Posterior vena cava (tissue), 2 donors: ENCODE measurements around the gene SLC27A2. TPM values are rescaled to one million over a fixed set of nuclear protein-coding genes. Genes with fewer than 3 reads are reported as not detected.
"Not testable (repeated sequence)": the region's sequence is repeated elsewhere in the genome, so short reads cannot be mapped to it uniquely, and the experiment has no call there.

Experiments
- DNase-seq: peaks from one replicate; pipeline ENCODE4 v3.0.0-alpha.2; 2020; ENCODE audit warnings: low spot score
- intact Hi-C, 2 donors: fragments of 100-400 bp; cut with DNase I; formaldehyde crosslinking; loops; one replicate each; pipeline versions ENCODE4 v1.14.1 to v1.14.2; 2022 to 2023
- total RNA-seq, 2 donors: library from RNA; stranded (reverse); fragmentation: NEBNext Ultra II Directional; extraction: Animal tissue kit (Norgen Biotek cat#: 25700); gene quantifications; one replicate each; pipeline ENCODE4 v1.2.1, GENCODE V29; 2021
- donor health status: DM: yes; HTN: yes; CAD: no.
- donor health status: DM: yes; HTN: yes; CAD: no.

The SLC27A2 gene
- total RNA-seq, 2 donors from 2014 or later = 0.33 to 1.1 TPM

DNA sequence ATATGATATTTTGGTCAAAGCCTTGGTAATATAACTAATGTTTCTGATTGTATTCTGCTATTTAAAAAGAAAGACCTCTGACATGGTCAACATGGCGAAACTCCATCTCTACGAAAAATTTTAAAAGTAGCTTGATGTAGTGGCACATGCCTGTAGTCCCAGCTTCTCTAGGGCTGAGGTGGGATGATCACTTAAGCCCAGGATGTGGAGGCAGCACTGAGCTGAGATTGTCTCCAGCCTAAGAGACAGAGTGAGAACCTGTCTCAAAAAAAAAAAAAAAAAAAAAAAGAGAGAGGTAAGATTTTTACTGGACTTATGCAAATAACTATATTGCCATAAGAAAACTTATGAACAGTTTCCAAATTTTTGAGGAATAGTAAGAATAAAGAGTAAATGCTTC is 30.5 kb upstream of the SLC27A2 start:
- intact Hi-C loops = no loop called here
- no peak for DNase-seq

DNA sequence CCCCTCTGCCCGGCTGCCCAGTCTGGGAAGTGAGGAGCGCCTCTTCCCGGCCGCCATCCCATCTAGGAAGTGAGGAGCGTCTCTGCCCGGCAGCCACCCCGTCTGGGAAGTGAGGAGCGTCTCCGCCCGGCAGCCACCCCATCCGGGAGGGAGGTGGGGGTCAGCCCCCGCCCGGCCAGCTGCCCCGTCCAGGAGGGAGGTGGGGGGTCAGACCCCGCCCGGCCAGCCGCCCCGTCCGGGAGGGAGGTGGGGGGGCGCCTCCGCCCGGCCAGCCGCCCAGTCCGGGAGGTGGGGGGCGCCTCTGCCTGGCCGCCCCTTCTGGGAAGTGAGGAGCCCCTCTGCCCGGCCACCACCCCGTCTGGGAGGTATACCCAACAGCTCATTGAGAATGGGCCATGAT is 23.8 kb upstream of the SLC27A2 start:
- intact Hi-C loops, DNase-seq: not testable (repeated sequence)

DNA sequence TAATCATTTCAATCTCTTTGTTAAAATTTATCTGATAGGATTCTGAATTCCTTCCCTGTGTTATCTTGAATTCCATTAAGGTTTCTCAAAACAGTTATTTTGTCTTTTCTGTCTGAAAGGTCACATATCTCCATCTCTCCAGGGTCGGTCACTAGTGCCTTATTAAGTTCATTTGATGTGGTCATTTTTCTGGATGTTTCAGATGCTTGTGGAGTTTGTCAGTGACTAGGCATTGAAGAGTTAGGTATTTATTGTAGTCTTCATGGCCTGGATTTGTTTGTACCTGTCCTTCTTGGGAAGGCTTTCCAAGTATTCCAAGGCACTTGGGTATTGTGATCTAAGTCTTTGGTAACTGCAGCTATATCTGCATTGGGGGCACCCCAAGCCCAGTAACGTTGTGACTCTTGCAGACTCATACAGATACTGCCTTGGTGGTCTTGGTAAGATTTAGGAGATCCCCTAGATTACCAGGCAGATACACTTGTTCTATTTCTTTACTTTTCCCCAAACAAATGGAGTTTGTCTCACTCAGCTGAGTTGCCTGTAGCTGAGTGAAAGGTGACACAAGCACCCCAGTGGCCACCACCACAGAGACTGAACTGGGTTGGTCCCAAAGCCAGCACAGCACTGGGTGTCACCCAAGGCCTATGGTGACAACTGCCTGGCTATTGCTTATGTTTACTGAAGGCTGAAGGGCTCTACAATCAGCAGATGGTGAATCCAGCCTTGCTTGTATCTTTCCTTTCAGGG is 18.9 kb upstream of the SLC27A2 start:
- no peak for DNase-seq
- intact Hi-C loops = no loop called here

DNA sequence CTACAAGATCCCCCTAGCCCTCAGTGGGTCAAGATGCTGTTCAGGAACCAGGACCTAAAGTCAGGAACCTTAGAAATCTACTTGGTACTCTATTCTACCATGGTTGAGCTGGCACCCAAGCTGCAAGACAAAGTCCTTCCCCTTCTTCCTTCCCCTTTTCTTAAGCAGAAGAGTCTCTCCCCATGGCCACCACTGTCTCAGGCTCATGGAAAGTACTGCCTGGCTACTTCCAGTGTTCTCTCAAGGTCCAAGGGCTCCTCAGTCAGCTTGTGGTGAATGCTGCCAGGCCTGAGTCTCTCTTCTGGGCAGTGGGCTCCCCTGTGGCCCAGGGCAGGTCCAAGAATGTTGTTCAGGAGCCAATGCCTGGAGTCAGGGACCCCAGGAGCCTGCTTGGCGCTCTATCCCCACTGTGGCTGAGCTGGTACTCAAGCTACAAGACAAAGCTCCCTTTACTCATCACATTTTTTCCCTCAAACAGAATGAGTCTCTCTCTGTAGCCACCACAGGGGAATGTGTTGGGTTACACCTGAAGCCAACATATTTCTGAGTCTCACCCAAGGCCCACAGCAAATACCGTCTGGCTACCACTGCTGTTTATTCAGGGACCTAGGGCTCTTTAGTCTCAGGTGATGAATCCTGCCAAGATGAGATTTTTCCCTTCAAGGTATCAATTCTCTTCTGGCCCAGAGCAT is 18.1 kb upstream of the SLC27A2 start:
- intact Hi-C loops = no loop called here
- DNase-seq = no peak

DNA sequence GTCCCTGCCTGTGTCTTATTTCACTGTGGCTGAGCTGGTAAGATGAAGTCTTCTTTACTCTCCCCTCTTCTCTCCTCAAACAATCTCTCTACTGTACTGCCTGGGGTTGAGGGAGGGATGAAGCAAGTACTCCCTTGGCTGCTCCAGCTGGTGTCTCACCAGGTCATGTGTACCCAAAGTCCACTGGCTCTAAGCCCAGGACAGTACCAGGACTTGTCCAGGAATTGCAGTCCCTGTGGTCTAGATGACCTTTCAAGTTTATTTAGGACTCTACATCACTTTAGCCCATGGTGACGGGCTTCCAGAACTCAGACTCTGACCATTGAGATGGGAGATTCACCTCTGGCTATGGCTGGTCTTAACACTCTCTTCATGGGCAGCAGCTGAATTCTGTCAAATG is 17.5 kb upstream of the SLC27A2 start:
- peak; percentile 85 for DNase-seq
- intact Hi-C loops = no loop called here

DNA sequence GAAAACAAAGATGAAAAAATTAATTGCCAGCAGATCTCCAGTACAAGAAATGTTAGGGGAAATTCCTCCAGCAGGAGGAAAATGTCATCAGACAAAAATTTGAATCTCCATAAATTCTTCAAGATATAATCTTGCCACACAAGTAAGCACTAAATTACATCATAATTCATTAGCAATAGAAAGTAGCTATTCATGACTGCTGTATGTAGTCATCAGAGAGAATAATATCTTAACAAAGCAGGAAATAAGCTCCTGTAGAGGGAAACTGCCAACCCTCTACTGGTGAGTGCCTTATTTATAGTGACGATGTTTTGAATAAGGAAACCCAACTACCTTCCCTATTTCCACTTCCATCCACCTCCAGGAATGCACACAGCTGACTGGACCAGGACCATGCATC is 15.8 kb upstream of the SLC27A2 start:
- intact Hi-C loops = no loop called here
- no peak for DNase-seq

DNA sequence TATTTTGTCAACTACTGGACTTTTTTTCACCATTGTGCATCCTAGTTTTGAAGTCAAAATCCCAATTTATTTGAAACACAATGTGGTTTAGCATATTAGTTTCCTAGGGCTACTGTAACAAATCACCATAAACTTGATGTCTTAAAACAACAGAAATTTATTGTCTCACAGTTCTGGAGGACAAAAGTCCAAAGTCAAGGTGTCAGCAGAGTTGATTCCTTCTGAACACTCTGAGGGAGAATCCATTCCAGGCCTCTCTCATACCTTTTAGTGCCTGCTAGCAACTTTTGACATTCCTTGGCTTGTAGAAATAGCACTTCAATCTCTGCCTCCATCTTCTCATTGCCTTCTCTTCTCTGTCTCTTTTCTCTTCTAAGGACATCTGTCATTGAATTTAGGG is 14.9 kb upstream of the SLC27A2 start:
- DNase-seq = no peak
- intact Hi-C loops = no loop called here

DNA sequence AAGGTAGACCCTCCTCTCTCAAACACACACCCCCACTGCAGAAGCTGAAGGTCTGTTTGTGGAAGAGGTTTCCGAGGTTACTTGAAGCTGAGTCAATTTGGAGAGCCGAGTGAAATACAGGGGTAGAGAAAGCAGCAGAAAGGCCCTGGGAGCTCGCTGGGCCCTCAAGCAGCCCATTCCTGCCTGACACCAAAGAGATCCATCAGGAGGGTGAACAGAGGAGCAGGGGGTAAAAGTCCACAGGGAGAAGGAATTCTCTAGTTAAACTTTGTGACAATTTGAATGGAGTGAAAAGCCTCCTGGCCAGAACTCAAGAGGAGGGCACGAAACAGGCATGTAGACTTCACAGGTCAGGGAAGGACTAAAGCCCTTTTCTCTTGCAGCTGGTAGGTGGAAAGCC is 13.6 kb upstream of the SLC27A2 start:
- DNase-seq = no peak
- intact Hi-C loops = no loop called here

DNA sequence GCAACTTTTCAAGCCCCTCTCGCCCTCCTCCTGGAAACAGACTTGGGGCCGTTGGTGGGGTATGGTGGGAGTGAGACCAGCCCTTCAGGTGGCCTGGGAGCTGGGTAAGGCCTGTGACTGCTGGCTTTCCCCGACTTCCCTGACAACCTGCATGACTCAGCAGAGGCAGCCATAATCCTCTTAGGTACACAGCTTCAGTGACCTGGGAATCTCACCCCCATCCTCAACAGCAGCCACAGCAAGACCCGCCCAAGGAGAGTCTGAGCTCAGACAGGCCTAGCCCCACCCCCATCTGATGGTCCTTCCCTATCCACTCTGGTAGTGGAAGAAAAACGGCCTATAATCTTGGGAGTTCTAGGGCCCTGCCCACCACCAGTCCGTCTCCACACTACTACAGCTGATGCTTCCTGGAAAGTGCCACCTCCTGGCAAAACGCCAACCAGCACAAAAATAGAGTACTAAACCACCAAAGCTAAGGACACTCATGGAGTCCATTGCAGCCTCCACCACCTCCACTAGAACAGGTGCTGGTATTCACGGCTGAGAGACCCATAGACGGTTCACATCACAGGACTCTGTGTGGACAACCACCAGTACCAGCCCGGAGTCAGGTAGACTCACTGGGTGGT is 13.1 kb upstream of the SLC27A2 start:
- intact Hi-C loops = no loop called here
- DNase-seq = no peak

DNA sequence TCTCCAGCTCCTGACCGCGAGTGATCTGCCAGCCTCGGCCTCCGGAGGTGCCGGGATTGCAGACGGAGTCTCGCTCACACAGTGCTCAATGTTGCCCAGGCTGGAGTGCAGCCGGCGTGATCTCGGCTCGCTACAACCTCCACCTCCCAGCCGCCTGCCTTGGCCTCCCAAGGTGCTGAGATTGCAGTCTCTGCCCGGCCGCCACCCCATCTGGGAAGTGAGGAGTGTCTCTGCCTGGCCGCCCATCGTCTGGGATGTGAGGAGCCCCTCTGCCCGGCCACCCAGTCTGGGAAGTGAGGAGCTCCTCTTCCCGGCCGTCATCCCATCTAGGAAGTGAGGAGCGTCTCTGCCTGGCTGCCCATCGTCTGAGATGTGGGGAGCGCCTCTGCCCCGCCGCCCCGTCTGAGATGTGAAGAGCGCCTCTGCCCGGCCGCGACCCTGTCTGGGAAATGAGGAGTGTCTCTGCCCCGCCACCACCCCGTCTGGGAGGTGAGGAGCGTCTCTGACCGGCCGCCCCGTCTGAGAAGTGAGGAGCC is 9.6 kb upstream of the SLC27A2 start:
- DNase-seq, intact Hi-C loops: not testable (repeated sequence)

DNA sequence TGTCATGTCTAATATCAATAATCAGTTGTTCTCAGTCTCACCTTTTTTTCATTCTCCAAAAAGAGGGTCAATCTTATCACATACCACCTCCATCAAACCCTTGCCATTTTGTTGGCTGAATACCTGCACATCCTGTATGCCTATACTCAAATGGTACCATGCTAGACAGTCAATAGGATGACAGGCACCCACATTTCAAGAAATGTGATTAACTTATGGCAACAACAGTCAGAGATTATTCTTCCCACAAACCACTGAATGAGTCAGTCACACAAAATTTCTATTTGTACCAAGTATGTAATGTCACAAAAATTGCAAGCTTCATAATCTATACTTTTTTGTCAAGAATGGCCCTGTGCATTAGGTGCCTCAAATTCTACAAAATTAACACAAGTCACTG is 5.1 kb upstream of the SLC27A2 start:
- intact Hi-C loops = no loop called here
- no peak for DNase-seq

DNA sequence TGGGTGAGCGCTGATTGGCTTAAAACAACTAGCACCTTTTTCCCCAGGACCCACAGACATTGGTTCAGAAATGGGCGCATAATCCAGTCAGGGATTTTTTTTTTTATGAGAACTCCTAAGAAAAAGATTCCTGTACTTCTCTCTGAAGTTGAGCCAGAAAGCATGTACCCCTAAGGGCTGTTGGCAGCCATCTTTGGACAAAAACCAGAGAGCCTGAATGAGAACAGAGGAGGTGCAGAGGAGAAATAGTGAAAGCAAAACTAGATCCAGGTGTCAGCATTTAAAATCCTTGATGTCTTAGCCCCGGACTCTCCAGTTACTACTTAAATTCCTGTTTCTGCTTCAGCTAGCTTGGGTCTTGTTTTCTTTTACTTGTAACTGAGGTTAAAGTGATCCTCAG is 1.9 kb upstream of the SLC27A2 start:
- intact Hi-C loops = no loop called here
- DNase-seq = no peak

DNA sequence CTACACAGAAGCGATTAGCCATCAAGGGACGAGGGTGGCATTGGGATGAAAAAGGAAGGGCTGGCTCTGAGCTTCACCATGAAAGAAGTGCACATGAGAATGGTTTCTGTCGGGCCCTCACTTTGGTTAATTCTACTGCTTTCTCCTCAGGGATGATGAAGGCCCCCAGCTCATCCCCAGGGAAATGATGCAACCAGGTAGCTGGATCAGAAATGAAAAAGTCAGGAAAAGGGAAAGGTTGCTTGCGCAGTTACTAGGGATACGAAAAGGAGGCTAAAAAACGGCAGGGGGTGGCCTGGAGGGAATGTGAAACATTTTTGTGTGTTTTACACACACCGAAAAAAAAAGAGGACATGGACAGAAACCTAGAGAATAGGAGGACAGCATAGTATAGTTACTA is 1.4 kb upstream of the SLC27A2 start:
- intact Hi-C loops = no loop called here
- no peak for DNase-seq

DNA sequence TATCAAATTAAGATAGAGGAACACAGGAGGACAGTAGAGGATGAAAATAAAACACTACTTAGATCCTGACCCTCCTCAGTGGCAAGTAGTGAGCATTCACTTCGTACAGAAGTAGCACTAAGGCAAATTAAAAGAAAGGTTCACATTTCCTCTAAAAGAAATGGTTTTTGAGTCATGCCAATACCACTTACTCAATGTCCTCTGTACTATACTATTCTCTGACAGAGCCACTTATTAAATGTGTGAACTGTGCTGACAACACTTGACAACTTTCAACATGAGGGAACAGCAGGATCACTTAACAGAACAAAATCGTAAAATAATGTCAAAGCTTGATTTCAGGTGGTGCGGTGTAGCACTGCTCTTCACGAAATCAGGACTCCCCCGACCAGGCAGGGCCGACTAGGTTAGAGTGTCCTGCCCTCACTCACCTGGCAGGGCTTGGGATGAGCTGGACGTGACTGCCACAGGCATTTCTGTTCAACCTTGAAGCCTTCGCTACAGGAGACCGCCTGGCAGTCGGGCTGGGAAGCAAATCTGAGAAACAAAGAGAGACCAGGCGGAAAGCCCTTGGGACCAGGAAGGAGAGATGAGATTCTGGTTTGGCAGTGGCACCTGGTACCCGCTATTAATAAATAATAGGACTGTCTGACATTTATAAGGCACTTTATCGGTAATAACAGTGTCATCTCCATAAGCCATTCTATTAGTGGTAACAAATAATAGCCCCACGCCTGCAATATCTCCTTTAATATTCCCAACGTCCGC is 611 bp upstream of the SLC27A2 start:
- no peak for DNase-seq
- intact Hi-C loops = no loop called here

DNA sequence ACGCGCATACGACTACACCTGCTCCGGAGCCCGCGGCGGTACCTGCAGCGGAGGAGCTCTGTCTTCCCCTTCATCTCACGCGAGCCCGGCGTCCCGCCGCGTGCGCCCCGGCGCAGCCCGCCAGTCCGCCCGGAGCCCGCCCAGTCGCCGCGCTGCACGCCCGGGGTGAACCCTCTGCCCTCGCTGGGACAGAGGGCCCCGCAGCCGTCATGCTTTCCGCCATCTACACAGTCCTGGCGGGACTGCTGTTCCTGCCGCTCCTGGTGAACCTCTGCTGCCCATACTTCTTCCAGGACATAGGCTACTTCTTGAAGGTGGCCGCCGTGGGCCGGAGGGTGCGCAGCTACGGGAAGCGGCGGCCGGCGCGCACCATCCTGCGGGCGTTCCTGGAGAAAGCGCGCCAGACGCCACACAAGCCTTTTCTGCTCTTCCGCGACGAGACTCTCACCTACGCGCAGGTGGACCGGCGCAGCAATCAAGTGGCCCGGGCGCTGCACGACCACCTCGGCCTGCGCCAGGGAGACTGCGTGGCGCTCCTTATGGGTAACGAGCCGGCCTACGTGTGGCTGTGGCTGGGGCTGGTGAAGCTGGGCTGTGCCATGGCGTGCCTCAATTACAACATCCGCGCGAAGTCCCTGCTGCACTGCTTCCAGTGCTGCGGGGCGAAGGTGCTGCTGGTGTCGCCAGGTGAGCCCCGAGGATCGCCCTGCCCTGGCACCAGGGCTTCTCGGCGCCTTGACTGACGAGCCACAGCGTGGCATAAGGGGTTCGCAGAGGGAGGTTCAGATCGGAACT is 420 bp downstream of the SLC27A2 start:
- intact Hi-C loops = no loop called here

DNA sequence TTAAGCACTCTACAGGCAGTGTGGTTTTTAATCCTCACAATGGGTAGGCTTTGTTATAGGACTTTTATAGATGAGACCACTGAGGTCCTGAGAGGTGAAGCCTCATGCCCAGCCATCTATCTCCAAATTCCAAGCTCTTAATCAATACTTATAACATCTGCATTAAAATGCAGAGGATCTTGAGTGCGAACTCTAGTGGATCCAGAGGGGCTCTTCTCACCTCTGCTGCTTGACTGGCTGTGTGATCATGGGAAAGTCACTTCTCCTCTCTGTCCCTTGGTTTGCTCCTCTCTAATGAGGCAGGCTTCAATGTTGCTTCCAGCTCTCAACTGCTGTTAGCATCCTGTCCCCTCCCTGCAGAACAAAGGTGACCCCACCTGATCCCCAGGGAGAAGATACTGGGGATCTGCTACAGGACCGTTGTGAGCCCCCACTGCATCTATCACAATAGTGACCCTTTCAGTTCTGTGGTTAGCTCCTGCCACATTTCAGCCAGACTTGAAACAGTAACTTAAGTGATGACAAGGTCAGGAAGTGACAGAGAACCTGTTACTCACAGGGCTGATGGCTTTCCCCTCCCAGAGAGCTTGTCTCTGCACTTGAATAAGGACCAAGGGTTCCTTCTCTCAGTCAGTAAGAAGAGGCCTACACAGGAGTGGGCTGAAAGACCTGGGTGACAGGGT is 1.3 kb downstream of the SLC27A2 start:
- intact Hi-C loops = no loop called here
- no peak for DNase-seq

More for the DNA sequence above, 420 bp downstream of the SLC27A2 start:
- peak; percentile 81 for DNase-seq

DNA sequence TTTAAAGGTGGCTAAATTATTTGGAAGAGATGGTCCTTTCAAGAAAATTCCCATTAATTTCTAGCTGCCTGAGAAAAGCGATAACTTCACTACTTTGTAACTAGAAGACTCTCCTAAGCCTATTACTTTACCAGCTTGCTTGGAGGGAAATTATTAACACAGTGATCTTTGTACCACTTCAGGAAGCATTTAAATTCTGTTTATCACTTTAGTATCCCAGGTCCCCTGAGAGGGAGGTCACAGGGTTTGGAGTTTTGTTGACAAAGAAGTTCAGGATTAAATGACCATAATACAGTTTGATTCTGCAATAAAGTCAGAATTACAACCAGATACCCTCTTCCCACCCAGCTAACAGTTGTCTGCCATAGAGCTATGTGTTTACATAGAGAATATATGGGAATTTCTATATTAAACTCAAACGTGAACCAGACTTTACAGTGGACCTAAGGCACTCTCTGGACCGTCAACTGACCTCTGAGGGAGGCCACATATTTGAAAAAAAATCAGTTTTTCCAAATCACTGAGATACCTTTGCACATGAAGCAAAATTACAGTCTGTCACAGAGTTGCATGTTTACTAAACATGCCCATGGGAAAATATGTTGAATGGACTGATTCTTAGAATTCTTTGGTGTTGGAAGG is 3.0 kb downstream of the SLC27A2 start:
- intact Hi-C loops = no loop called here

DNA sequence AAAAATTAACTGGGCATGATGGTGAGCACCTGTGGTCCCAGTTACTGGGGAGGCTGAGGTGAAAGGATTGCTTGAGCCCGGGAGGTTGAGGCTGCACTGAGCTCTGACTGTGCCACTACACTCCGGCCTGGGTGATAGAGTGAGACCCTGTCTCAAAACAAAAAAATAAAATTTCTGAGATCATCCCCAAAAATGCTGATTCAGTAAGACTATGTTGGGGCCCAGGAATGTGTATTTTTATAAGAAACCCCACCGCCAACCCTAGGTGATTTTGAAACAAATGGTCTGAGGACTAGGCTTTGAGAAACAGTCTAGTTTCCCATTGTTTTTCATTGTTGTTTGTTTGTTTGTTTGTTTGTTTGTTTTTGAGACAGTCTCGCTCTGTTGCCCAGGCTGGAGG is 4.1 kb downstream of the SLC27A2 start:
- DNase-seq = no peak
- intact Hi-C loops = no loop called here

More for the DNA sequence above, 3.0 kb downstream of the SLC27A2 start:
- DNase-seq = no peak
